Islet precursor cell (in vitro differentiated cells): ENCODE measurements around the gene A3GALT2.
A peak's percentile ranks its signal among the peaks of the same experiment; 100 is the strongest.

ENCODE experiments used
- DNase-seq: peaks from one replicate; pipeline ENCODE4 v3.0.0-alpha.2; 2018

A3GALT2 gene

GRCh38 chr1:33270379-33270778 is 50.5 kb downstream of the A3GALT2 start:
- no peak for DNase-seq

- no peak for DNase-seq
Observed at GRCh38 chr1:33269621-33270020, 51.3 kb downstream of the A3GALT2 start.

GRCh38 chr1:33268927-33269610 is 51.8 kb downstream of the A3GALT2 start:
- DNase-seq = no peak

GRCh38 chr1:33268457-33268856 is 52.4 kb downstream of the A3GALT2 start:
- no peak for DNase-seq

- no peak for DNase-seq
Observed at GRCh38 chr1:33267468-33268205, 53.3 kb downstream of the A3GALT2 start.

- no peak for DNase-seq
Observed at GRCh38 chr1:33266766-33267165, 54.1 kb downstream of the A3GALT2 start.

- DNase-seq = no peak
Observed at GRCh38 chr1:33265780-33266605, 54.9 kb downstream of the A3GALT2 start.

- DNase-seq = no peak
Observed at GRCh38 chr1:33263890-33264504, 56.9 kb downstream of the A3GALT2 start.

- DNase-seq = no peak
Observed at GRCh38 chr1:33261344-33261743, 59.6 kb downstream of the A3GALT2 start.

- DNase-seq = no peak
Observed at GRCh38 chr1:33260439-33260838, 60.5 kb downstream of the A3GALT2 start.

- DNase-seq = no peak
Observed at GRCh38 chr1:33259879-33260278, 61.0 kb downstream of the A3GALT2 start.

GRCh38 chr1:33258788-33259274 is 62.1 kb downstream of the A3GALT2 start:
- DNase-seq = no peak

- DNase-seq = peak; percentile 73
Observed at GRCh38 chr1:33257772-33258712, 62.9 kb downstream of the A3GALT2 start.

GRCh38 chr1:33257207-33257771 is 63.6 kb downstream of the A3GALT2 start:
- no peak for DNase-seq
